22Rv1 (cell line): ENCODE data around the gene EFNB1.

Experiments used
- H3K27ac ChIP-seq: fragments of 450-650 bp; 2 replicates; pipeline ENCODE4 v1.5.1; 2017
- ZFX ChIP-seq: fragments of 450-650 bp; IDR thresholded peaks from 2 replicates; pipeline ENCODE4 v1.6.1; 2017; ENCODE audit warnings: antibody characterized with exemption, borderline replicate concordance
- TF ChIP-seq, protein P1 (sequence below): fragments of 450-650 bp; IDR thresholded peaks from 2 replicates; pipeline ENCODE4 v1.5.1; 2017; ENCODE audit warnings: mild to moderate bottlenecking

Gene EFNB1

DNA sequence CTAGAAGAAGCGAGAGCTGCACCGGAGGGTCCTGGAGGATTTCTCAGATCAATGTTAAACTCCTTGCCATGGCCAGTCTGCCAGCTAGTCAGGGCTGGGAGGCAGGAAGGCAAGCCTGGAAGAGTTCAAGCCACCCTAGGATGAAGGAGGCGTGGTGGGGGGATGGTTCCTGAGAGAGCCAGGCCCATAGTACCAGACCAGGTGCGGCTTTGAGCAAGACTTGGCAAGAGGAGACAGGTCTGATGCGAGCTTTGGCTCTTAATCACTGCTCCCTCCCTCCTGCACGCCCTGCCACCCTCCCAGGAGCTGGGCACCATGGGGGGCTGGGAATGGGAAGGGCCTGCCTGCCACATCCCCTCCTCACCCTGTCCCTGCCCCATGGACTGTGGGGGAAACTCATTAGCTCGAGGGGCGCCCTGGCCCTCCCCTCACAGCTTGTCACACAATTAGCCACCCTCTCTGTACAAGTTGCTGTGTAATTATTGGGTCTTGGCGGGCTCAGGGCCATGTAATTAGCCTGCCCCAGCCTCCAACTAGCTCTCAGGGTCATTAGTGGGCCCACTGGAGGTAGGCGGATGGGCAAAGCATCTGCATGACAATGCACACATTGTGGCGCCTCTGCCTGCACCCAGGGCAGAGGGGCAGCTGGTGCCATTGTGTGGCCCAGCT, 50.3 kb downstream of the EFNB1 start:
- TF ChIP-seq ZFX, result no peak
- TF ChIP-seq, protein P1, sequence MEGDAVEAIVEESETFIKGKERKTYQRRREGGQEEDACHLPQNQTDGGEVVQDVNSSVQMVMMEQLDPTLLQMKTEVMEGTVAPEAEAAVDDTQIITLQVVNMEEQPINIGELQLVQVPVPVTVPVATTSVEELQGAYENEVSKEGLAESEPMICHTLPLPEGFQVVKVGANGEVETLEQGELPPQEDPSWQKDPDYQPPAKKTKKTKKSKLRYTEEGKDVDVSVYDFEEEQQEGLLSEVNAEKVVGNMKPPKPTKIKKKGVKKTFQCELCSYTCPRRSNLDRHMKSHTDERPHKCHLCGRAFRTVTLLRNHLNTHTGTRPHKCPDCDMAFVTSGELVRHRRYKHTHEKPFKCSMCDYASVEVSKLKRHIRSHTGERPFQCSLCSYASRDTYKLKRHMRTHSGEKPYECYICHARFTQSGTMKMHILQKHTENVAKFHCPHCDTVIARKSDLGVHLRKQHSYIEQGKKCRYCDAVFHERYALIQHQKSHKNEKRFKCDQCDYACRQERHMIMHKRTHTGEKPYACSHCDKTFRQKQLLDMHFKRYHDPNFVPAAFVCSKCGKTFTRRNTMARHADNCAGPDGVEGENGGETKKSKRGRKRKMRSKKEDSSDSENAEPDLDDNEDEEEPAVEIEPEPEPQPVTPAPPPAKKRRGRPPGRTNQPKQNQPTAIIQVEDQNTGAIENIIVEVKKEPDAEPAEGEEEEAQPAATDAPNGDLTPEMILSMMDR, result no peak
- H3K27ac ChIP-seq, result no peak overlapping the region

DNA sequence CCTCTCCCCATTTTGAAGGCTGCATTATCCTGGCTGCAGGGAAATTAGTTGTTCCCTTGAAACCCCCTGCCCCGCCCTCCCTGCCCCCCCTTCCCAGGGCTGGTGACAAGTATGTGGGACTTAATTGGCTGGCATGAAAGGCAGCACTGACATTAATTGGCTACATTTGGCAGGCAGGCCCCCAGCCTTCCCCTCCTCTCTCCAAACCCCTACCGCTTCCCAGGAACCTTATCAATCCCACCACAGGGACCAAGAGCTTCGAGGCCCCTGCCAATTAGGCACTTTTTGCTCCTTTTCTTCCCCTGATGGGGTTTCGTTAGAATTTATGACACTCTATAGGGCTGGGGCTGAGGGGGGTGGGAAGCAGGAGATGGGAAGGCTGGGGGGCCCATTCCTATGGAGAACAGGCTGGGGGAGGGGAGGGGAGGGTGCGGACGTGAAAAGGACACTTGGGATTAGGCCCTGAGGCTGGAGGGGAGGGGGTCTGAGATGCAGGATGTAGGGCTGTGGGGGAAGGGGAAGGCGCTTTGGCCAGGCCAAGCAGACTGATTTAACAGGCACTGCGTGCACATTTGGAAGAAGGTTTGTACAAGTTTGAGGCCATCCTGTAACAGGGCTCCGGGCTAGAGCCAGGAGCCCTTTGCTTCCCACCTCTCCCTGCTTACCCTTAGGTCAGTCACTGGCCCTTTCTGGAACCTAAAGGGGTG, 52.2 kb downstream of the EFNB1 start:
- no peak for TF ChIP-seq ZFX
- TF ChIP-seq, protein P1, result no peak

GRCh38 chrX:68881911-68882310, 53.1 kb downstream of the EFNB1 start:
- no peak for TF ChIP-seq ZFX
- TF ChIP-seq, protein P1, result no peak
- no peak overlapping the region for H3K27ac ChIP-seq

More for the DNA sequence above, 52.2 kb downstream of the EFNB1 start:
- H3K27ac ChIP-seq, result no peak overlapping the region

- TF ChIP-seq, protein P1, result no peak
- TF ChIP-seq ZFX, result no peak
- H3K27ac ChIP-seq, result no peak overlapping the region
Observed at GRCh38 chrX:68883800-68884199, 55.0 kb downstream of the EFNB1 start.

GRCh38 chrX:68889249-68889648, 60.4 kb downstream of the EFNB1 start:
- TF ChIP-seq, protein P1, result no peak
- TF ChIP-seq ZFX, result no peak
- no peak overlapping the region for H3K27ac ChIP-seq
